Activated T-cell treated with anti-CD3 and anti-CD28 coated beads, Interleukin-2, amount 50 U/mL, for 24 hours (primary cell): Measurements from ENCODE around the gene SEBOX.
A peak's percentile ranks its signal among the peaks of the same experiment; 100 is the strongest.

Experiments used
- DNase-seq: peaks from one replicate; pipeline ENCODE4 v3.0.0-alpha.2; 2020
- H3K27ac Mint-ChIP-seq: 2 replicates; pipeline ENCODE4 v1.8.0; 2020; ENCODE audit warnings: mild to moderate bottlenecking, mixed read lengths
- H3K27me3 Mint-ChIP-seq: 2 replicates; pipeline ENCODE4 v1.8.0; 2020; ENCODE audit warnings: mixed read lengths
- H3K36me3 Mint-ChIP-seq: 2 replicates; pipeline ENCODE4 v1.8.0; 2020; ENCODE audit warnings: low read depth, mixed read lengths
- H3K4me1 Mint-ChIP-seq: 2 replicates; pipeline ENCODE4 v1.8.0; 2020; ENCODE audit warnings: low read depth, mixed read lengths
- H3K4me3 Mint-ChIP-seq: 2 replicates; pipeline ENCODE4 v1.8.0; 2020; ENCODE audit warnings: mild to moderate bottlenecking, moderate library complexity, mixed read lengths
- H3K9me3 Mint-ChIP-seq: 2 replicates; pipeline ENCODE4 v1.8.0; 2020; ENCODE audit warnings: mixed read lengths

The SEBOX gene

GRCh38 chr17:28385406-28385805, 20.4 kb upstream of the SEBOX start:
- peak; percentile 29 for DNase-seq
- Mint-ChIP-seq H3K4me3 (peak overlapping the region; percentile 87), H3K4me1 (peaks cover 26% of the 10 kb centered on the region), H3K27me3 (no peaks in the 10 kb centered on the region), H3K27ac (peak overlapping the region; percentile 77), H3K9me3 (no peaks in the 10 kb centered on the region), H3K36me3 (peaks cover 60% of the 10 kb centered on the region)

- DNase-seq = peak; percentile 57
- Mint-ChIP-seq H3K27me3 (no peaks in the 10 kb centered on the region), H3K27ac (peak overlapping the region; percentile 77), H3K4me3 (peak overlapping the region; percentile 87), H3K36me3 (peaks cover 57% of the 10 kb centered on the region), H3K9me3 (no peaks in the 10 kb centered on the region), H3K4me1 (peaks cover 29% of the 10 kb centered on the region)
Observed at GRCh38 chr17:28385037-28385400, 20.0 kb upstream of the SEBOX start.

- peaks cover 53% of the 10 kb centered on the region for H3K36me3 Mint-ChIP-seq
- no peaks in the 10 kb centered on the region for H3K27me3 Mint-ChIP-seq
- peak; percentile 80 for DNase-seq
- peaks cover 29% of the 10 kb centered on the region for H3K4me1 Mint-ChIP-seq
- H3K4me3 Mint-ChIP-seq = peak overlapping the region; percentile 87
- no peaks in the 10 kb centered on the region for H3K9me3 Mint-ChIP-seq
- peak overlapping the region; percentile 18 for H3K27ac Mint-ChIP-seq
Observed at GRCh38 chr17:28384281-28385036, 19.5 kb upstream of the SEBOX start.

- no peaks in the 10 kb centered on the region for H3K27me3 Mint-ChIP-seq
- peaks cover 37% of the 10 kb centered on the region for H3K36me3 Mint-ChIP-seq
- H3K27ac Mint-ChIP-seq = no peak overlapping the region
- no peaks in the 10 kb centered on the region for H3K9me3 Mint-ChIP-seq
- DNase-seq = peak; percentile 53
- H3K4me3 Mint-ChIP-seq = no peak overlapping the region
- H3K4me1 Mint-ChIP-seq = peaks cover 29% of the 10 kb centered on the region
Observed at GRCh38 chr17:28381141-28381825, 16.3 kb upstream of the SEBOX start.

- no peak for DNase-seq
- no peaks in the 10 kb centered on the region for H3K27me3 Mint-ChIP-seq
- no peak overlapping the region for H3K4me3 Mint-ChIP-seq
- H3K9me3 Mint-ChIP-seq = no peaks in the 10 kb centered on the region
- H3K36me3 Mint-ChIP-seq = peaks cover 35% of the 10 kb centered on the region
- H3K4me1 Mint-ChIP-seq = peaks cover 25% of the 10 kb centered on the region
- no peak overlapping the region for H3K27ac Mint-ChIP-seq
Observed at GRCh38 chr17:28379814-28380801, 15.1 kb upstream of the SEBOX start.

- peak overlapping the region; percentile 84 for H3K4me3 Mint-ChIP-seq
- peaks cover 26% of the 10 kb centered on the region for H3K36me3 Mint-ChIP-seq
- no peak for DNase-seq
- no peaks in the 10 kb centered on the region for H3K9me3 Mint-ChIP-seq
- peak overlapping the region; percentile 82 for H3K27ac Mint-ChIP-seq
- H3K27me3 Mint-ChIP-seq = no peaks in the 10 kb centered on the region
- peaks cover 24% of the 10 kb centered on the region for H3K4me1 Mint-ChIP-seq
Observed at GRCh38 chr17:28372945-28373274, 7.9 kb upstream of the SEBOX start.

- Mint-ChIP-seq H3K9me3 (no peaks in the 10 kb centered on the region), H3K27ac (peak overlapping the region; percentile 82), H3K4me3 (peak overlapping the region; percentile 84), H3K4me1 (peaks cover 24% of the 10 kb centered on the region), H3K27me3 (no peaks in the 10 kb centered on the region), H3K36me3 (peaks cover 26% of the 10 kb centered on the region)
- no peak for DNase-seq
Observed at GRCh38 chr17:28372203-28372944, 7.4 kb upstream of the SEBOX start.

GRCh38 chr17:28371245-28372202, 6.5 kb upstream of the SEBOX start, which contains the start of gene SARM1:
Gene SARM1, plus strand, starts transcription at chr17:28371694. Its CDS starts 339 bp downstream, at chr17:28372033.
- no peaks in the 10 kb centered on the region for H3K27me3 Mint-ChIP-seq
- peak within 1 kb of the TSS; percentile 93 for H3K27ac Mint-ChIP-seq
- H3K36me3 Mint-ChIP-seq = peaks cover 24% of the 10 kb centered on the region
- H3K9me3 Mint-ChIP-seq = no peaks in the 10 kb centered on the region
- H3K4me1 Mint-ChIP-seq = peaks cover 24% of the 10 kb centered on the region
- peak within 1 kb of the TSS; percentile 87 for H3K4me3 Mint-ChIP-seq
- DNase-seq = peak; percentile 91

GRCh38 chr17:28370744-28371103, 5.7 kb upstream of the SEBOX start:
- H3K36me3 Mint-ChIP-seq = peaks cover 27% of the 10 kb centered on the region
- peaks cover 24% of the 10 kb centered on the region for H3K4me1 Mint-ChIP-seq
- H3K27ac Mint-ChIP-seq = peak overlapping the region; percentile 93
- no peaks in the 10 kb centered on the region for H3K9me3 Mint-ChIP-seq
- no peak for DNase-seq
- no peaks in the 10 kb centered on the region for H3K27me3 Mint-ChIP-seq
- H3K4me3 Mint-ChIP-seq = peak overlapping the region; percentile 87

GRCh38 chr17:28370035-28370743, 5.2 kb upstream of the SEBOX start, which contains the start of gene VTN:
Gene VTN, minus strand, starts transcription at chr17:28370307. Its CDS starts 104 bp downstream, at chr17:28370203.
- H3K27ac Mint-ChIP-seq = peak within 1 kb of the TSS; percentile 93

GRCh38 chr17:28369684-28370034, 4.7 kb upstream of the SEBOX start:
- H3K27ac Mint-ChIP-seq = no peak overlapping the region
- peaks cover 21% of the 10 kb centered on the region for H3K4me1 Mint-ChIP-seq
- peaks cover 27% of the 10 kb centered on the region for H3K36me3 Mint-ChIP-seq

More at GRCh38 chr17:28370035-28370743, 5.2 kb upstream of the SEBOX start, which contains the start of gene VTN:
- Mint-ChIP-seq H3K9me3 (no peaks in the 10 kb centered on the region), H3K36me3 (peaks cover 29% of the 10 kb centered on the region), H3K4me3 (peak within 1 kb of the TSS; percentile 87), H3K27me3 (no peaks in the 10 kb centered on the region), H3K4me1 (peaks cover 24% of the 10 kb centered on the region)
- no peak for DNase-seq

GRCh38 chr17:28368915-28369683, 4.1 kb upstream of the SEBOX start:
- Mint-ChIP-seq H3K36me3 (peaks cover 30% of the 10 kb centered on the region), H3K4me3 (no peak overlapping the region), H3K4me1 (peaks cover 21% of the 10 kb centered on the region), H3K9me3 (no peaks in the 10 kb centered on the region), H3K27me3 (no peaks in the 10 kb centered on the region), H3K27ac (no peak overlapping the region)
- DNase-seq = no peak

More at GRCh38 chr17:28369684-28370034, 4.7 kb upstream of the SEBOX start:
- Mint-ChIP-seq H3K27me3 (no peaks in the 10 kb centered on the region), H3K4me3 (no peak overlapping the region), H3K9me3 (no peaks in the 10 kb centered on the region)
- no peak for DNase-seq
